Adrenal gland (tissue), 5 donors: ENCODE results near the gene FHIT.

Experiments
- CTCF ChIP-seq, 6 experiments: fragments of 450-650 bp in 4 of 6; fragments of 200-600 bp in 2 of 6; sonication (generic) in 1 of 6; IDR thresholded peaks; 1 replicate in 5 of 6; 2 replicates in 1 of 6; pipeline versions ENCODE4 v1.5.1 to v1.8.0; 2016 to 2021; ENCODE audit warnings: antibody characterized with exemption in 6 of 6, mild to moderate bottlenecking in 2 of 6, moderate library complexity in 1 of 6
- POLR2A ChIP-seq, 2 donors: fragments of 450-650 bp; IDR thresholded peaks; one replicate each; pipeline ENCODE4 v1.6.1; 2017; ENCODE audit warnings: antibody characterized with exemption in 2 of 2, mild to moderate bottlenecking in 2 of 2, moderate library complexity in 1 of 2
- donor health status: DM: no; HTN: no; CAD: no.

- TF ChIP-seq POLR2A (IDR thresholded peaks at IDR 0.05) (no peak), CTCF (IDR thresholded peaks at IDR 0.05) (no peak)
Measured at GRCh38 chr3:61288446-61288845, 37.2 kb upstream of the FHIT start.
